Tibial nerve (tissue), 4 donors: ENCODE measurements around the gene FAM114A2. TPM values are rescaled to one million over a fixed set of nuclear protein-coding genes. Genes with fewer than 3 reads are reported as not detected.

Experiments
- DNase-seq, 2 donors: peaks; one replicate each; pipeline ENCODE4 v3.0.0-alpha.2; 2019; ENCODE audit warnings: low spot score in 2 of 2
- H3K27ac ChIP-seq, 4 donors: fragments of 200-600 bp; sonication (generic) in 3 of 4; one replicate each; pipeline ENCODE4 v1.5.1; 2017 to 2019; ENCODE audit warnings: mild to moderate bottlenecking in 1 of 4
- H3K27me3 ChIP-seq, 2 donors: fragments of 200-600 bp; sonication (generic) in 1 of 2; one replicate each; pipeline versions ENCODE4 v1.5.1 to v1.6.0; 2017 to 2019
- H3K36me3 ChIP-seq, 3 donors: fragments of 200-600 bp; sonication (generic); one replicate each; pipeline ENCODE4 v1.5.1; 2018 to 2019
- H3K4me1 ChIP-seq, 4 donors: fragments of 200-600 bp; sonication (generic) in 3 of 4; one replicate each; pipeline ENCODE4 v1.5.1; 2017 to 2019
- H3K4me3 ChIP-seq, 4 donors: fragments of 200-600 bp; sonication (generic) in 3 of 4; one replicate each; pipeline ENCODE4 v1.5.1; 2017 to 2019; ENCODE audit warnings: mild to moderate bottlenecking in 1 of 4, moderate library complexity in 1 of 4
- H3K9me3 ChIP-seq, 4 donors: fragments of 200-600 bp; sonication (generic) in 3 of 4; one replicate each; pipeline ENCODE4 v1.5.1; 2017 to 2019
- EP300 ChIP-seq, 2 donors: sonication (generic); formaldehyde crosslinking; IDR thresholded peaks; one replicate each; pipeline ENCODE4 v1.6.1; 2017; ENCODE audit warnings: antibody characterized with exemption in 2 of 2, mild to moderate bottlenecking in 1 of 2
- POLR2A ChIP-seq, 2 donors: fragments of 450-650 bp; IDR thresholded peaks; one replicate each; pipeline ENCODE4 v1.6.1; 2017; ENCODE audit warnings: antibody characterized with exemption in 2 of 2, mild to moderate bottlenecking in 2 of 2, moderate library complexity in 2 of 2
- WGBS, 2 donors: methylation state at CpG; one replicate each; pipeline ENCODE4 v1.1.5; 2018; 5-methylcytosine and 5-hydroxymethylcytosine counted together
- total RNA-seq, 4 donors: library from RNA; depleted of rRNA; stranded (reverse); fragments of >200 nt; gene quantifications; one replicate each; pipeline ENCODE4 v1.1.0, GENCODE V29; 2016
- TF ChIP-seq, protein P1 (sequence below), 5 experiments: fragments of 200-600 bp in 3 of 5; fragments of 450-650 bp in 2 of 5; sonication (generic) in 3 of 5; IDR thresholded peaks; one replicate each; pipeline ENCODE4 v1.5.1; 2016 to 2019; ENCODE audit warnings: antibody characterized with exemption in 5 of 5, mild to moderate bottlenecking in 3 of 5, moderate library complexity in 2 of 5

FAM114A2 gene
- total RNA-seq, 4 donors from 2014 or later = 10.5 to 19.7 (median 13.6) TPM

DNA sequence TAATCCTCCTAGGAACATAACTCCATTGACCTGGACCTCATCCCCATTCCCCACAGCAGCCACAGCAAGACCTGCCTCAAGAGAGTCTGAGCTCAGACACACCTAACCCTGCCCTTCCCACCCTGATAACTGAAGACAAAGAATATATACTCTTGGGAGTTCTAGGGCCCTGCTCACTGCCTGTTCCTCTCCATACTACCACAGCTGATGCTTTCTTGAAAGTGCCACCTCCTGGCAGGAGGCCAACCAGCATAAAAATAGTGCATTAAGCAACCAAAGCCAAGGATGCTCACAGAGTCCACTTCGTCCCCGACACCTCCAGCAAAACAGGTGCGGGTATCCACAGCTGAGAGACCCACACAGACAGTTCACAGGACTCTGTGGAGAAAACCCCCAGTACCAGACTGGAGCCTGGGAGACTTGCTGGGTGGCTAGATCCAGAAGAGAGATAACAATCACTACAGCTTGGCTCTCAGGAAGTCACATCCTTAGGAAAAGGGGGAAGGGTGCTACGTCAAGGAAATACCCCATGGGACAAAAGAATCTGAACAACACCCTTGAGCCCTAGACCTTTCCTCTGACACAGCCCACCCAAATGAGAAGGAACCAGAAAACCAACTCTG lies 23.5 kb downstream of the FAM114A2 start:
- Histone ChIP-seq H3K27me3 (no peaks in the 10 kb centered on the region), H3K4me1 (no peaks in the 10 kb centered on the region), H3K4me3 (no peak overlapping the region), H3K9me3 (no peaks in the 10 kb centered on the region), H3K36me3 (peaks cover 0 to 67% (median 3%) of the 10 kb centered on the region in 3 donors), H3K27ac (no peak overlapping the region)
- DNase-seq = no peak
- 93 to 94% methylated on average over 4 of the region's 4 CpGs for WGBS, 2 donors
- TF ChIP-seq, protein P1, sequence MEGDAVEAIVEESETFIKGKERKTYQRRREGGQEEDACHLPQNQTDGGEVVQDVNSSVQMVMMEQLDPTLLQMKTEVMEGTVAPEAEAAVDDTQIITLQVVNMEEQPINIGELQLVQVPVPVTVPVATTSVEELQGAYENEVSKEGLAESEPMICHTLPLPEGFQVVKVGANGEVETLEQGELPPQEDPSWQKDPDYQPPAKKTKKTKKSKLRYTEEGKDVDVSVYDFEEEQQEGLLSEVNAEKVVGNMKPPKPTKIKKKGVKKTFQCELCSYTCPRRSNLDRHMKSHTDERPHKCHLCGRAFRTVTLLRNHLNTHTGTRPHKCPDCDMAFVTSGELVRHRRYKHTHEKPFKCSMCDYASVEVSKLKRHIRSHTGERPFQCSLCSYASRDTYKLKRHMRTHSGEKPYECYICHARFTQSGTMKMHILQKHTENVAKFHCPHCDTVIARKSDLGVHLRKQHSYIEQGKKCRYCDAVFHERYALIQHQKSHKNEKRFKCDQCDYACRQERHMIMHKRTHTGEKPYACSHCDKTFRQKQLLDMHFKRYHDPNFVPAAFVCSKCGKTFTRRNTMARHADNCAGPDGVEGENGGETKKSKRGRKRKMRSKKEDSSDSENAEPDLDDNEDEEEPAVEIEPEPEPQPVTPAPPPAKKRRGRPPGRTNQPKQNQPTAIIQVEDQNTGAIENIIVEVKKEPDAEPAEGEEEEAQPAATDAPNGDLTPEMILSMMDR (IDR thresholded peaks at IDR 0.05) = no peak
- TF ChIP-seq POLR2A (IDR thresholded peaks at IDR 0.05) = no peak

DNA sequence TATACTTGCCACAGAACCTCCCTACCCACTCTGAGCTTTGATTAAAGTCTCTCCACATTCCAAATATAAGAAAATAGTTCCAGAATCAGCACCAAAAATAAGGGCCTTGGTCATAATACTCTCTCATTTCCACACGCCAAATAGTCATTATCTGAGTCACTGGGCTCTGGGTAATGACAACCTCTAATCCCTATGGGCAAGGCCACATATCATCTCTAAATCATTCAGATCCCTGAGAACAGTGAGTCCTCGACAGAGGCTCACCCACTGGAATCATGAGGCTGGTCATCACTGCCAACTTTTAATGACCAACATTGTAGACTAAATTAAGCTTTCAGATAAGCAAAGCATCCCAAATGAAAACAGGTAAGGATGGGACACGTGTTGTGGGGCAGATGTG lies 28.1 kb downstream of the FAM114A2 start:
- H3K9me3 ChIP-seq = no peaks in the 10 kb centered on the region
- no peak overlapping the region for H3K4me3 ChIP-seq

DNA sequence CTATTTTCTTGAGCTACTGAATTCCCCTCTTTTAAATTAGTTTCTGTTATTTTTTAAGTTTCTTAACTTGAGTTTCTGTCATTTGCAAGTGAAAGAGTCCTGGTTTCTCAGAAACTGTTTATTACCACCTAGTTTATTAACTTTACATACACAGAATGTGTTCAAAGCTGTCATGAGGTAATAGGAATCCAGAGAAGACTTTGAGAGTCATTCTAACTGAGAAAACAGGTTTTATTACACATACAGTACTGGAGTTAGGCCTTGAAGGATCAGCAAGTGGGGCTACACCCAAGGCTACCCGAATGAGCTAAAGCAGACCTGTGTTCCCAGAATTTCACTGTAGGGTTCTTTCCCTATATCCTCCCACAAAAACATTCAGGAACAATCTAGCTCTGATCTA lies 33.1 kb downstream of the FAM114A2 start:
- H3K4me3 ChIP-seq = no peak overlapping the region
- no peak overlapping the region for H3K27ac ChIP-seq
- peaks cover 0 to 6% (median 0%) of the 10 kb centered on the region in 4 donors for H3K4me1 ChIP-seq
- H3K36me3 ChIP-seq = peaks cover 0 to 33% (median 0%) of the 10 kb centered on the region in 3 donors
- 86 to 91% methylated on average over 1 of the region's 1 CpG for WGBS, 2 donors
- no peak for DNase-seq
- no peaks in the 10 kb centered on the region for H3K9me3 ChIP-seq
- TF ChIP-seq, protein P1 (IDR thresholded peaks at IDR 0.05) = no peak
- TF ChIP-seq EP300 (IDR thresholded peaks at IDR 0.05) (no peak), POLR2A (IDR thresholded peaks at IDR 0.05) (no peak)
- H3K27me3 ChIP-seq = no peaks in the 10 kb centered on the region

More for the DNA sequence above, 28.1 kb downstream of the FAM114A2 start:
- 66 to 75% methylated on average over 3 of the region's 3 CpGs for WGBS, 2 donors
- TF ChIP-seq POLR2A (IDR thresholded peaks at IDR 0.05) (no peak), EP300 (IDR thresholded peaks at IDR 0.05) (no peak)
- TF ChIP-seq, protein P1 (IDR thresholded peaks at IDR 0.05) = no peak
- Histone ChIP-seq H3K36me3 (peaks cover 0 to 57% (median 0%) of the 10 kb centered on the region in 3 donors), H3K27me3 (no peaks in the 10 kb centered on the region), H3K27ac (no peak overlapping the region), H3K4me1 (no peaks in the 10 kb centered on the region)
- no peak for DNase-seq

DNA sequence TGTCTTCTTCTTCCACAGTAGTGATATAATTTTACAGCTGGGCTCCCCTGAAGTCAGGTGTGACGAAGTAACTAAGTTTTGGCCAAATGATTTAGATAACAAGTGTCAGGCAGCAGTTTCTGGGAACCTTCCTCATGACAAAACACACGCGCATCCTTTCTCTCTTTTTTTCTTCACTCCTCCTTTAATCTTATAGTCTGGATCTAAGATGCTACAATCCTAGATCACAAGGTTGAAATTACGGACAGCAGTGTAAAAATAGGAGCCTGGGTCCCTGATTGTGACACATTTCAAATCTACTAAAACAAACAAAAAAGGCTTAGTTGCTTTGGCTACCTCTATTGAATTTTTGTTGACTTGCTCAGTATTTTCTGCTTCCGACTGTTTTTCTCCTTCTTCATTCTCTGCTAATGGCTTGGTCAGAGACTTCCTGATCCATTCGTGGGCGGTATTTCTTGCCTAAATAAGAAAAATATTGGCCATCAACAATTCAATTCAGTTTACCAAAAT lies 36.1 kb downstream of the FAM114A2 start:
- Histone ChIP-seq H3K9me3 (no peaks in the 10 kb centered on the region), H3K4me1 (peaks cover 0 to 6% (median 0%) of the 10 kb centered on the region in 4 donors), H3K27me3 (no peaks in the 10 kb centered on the region), H3K4me3 (no peak overlapping the region), H3K27ac (peak overlapping the region in 2 of 4 donors; percentile 5 to 65), H3K36me3 (peaks cover 0 to 41% (median 0%) of the 10 kb centered on the region in 3 donors)
- no peak for DNase-seq
- 86 to 87% methylated on average over 7 of the region's 7 CpGs for WGBS, 2 donors
- TF ChIP-seq POLR2A (IDR thresholded peaks at IDR 0.05) (no peak), EP300 (IDR thresholded peaks at IDR 0.05) (no peak)
- TF ChIP-seq, protein P1 (IDR thresholded peaks at IDR 0.05) = no peak

DNA sequence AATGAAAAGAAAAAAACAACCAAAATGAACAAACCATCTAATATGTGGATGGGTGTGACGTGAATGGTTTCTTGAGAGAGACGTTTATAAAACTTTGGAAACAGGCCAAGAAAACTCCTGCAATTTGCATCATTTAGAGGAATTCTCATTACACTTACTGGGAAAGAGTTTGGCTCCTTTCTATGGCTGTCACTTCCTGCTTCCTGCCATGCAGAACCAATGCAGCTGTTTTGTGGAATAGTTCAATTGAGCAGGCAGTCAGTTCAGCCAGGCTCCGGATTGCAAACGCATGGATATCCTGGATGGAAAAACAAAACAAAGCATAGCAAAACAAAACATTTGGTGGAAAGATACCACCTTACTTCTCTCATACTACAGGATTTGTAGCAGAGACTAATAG lies 36.6 kb downstream of the FAM114A2 start:
- 33 to 37% methylated on average over 4 of the region's 4 CpGs for WGBS, 2 donors
- Histone ChIP-seq H3K9me3 (no peaks in the 10 kb centered on the region), H3K4me1 (peaks cover 0 to 6% (median 0%) of the 10 kb centered on the region in 4 donors), H3K36me3 (peaks cover 0 to 40% (median 0%) of the 10 kb centered on the region in 3 donors), H3K27me3 (no peaks in the 10 kb centered on the region), H3K4me3 (no peak overlapping the region), H3K27ac (peak overlapping the region in 2 of 4 donors; percentile 5 to 65)
- no peak for DNase-seq
- TF ChIP-seq, protein P1 (IDR thresholded peaks at IDR 0.05) = no peak
- TF ChIP-seq EP300 (IDR thresholded peaks at IDR 0.05) = peak; percentile 30 to 72
